NCI-H146 treated with DMSO at 0.1 percent for 48 hours (cell line): ENCODE measurements around the gene CWF19L1.
A peak's percentile ranks its signal among the peaks of the same experiment; 100 is the strongest.

Experiments
- DNase-seq: peaks from one replicate; lab custom pipeline; 2025; ENCODE audit not compliant: unreplicated experiment; lab: John Stamatoyannopoulos, UW

Gene CWF19L1

DNA sequence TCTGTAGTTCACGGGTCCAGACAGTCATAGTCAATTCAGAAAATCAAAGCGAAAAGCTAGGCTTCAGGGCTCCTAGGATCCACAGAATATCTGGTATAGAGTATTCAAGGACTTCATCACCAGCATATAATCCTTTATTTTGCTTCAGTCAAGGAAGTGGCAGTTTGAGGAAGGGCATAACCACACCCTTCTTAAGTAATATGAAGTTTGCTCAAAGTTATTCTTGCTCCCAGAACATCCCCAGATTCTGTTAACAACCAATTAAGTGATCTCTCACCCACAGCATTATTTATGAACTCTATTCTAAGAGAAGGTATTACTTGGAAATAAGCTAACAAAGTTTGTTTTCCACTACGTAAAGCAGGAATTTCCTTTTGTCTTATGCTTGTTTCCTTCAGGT, 13.2 kb downstream of the CWF19L1 start:
- no peak for DNase-seq

DNA sequence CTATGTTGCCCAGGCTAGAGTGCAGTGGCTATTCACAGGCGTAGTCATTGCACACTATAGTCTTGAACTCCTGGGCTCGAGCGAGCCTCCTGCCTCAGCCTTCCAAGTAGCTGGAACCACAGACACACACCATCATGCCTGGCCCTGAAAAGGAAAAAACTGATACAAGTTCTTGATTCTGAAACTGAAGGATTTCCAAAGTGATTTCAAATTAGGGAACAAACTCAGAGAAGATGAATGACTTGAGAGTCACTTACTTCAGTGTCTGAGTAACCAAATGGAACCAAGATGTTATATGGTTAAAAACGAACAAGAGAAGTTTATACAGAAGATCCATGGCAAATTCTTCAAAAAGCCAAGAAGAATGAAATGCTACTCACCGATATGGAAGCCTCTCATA, 14.4 kb downstream of the CWF19L1 start:
- DNase-seq = no peak

DNA sequence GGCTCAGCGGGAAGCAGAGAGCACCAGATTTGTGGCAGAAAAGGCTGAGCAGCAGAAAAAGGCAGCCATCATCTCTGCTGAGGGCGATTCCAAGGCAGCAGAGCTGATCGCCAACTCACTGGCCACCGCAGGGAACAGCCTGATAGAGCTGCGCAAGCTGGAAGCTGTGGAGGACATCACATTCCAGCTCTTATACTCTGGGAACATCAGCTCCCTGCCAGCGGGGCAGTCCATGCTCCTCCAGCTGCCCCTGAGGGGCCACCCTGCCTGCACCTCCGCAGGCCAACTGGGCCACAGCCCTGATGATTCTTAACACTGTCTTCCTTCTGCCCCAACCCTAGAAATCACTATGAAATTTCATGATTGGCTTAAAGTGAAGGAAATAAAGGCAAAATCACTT, 18.6 kb downstream of the CWF19L1 start:
- no peak for DNase-seq

DNA sequence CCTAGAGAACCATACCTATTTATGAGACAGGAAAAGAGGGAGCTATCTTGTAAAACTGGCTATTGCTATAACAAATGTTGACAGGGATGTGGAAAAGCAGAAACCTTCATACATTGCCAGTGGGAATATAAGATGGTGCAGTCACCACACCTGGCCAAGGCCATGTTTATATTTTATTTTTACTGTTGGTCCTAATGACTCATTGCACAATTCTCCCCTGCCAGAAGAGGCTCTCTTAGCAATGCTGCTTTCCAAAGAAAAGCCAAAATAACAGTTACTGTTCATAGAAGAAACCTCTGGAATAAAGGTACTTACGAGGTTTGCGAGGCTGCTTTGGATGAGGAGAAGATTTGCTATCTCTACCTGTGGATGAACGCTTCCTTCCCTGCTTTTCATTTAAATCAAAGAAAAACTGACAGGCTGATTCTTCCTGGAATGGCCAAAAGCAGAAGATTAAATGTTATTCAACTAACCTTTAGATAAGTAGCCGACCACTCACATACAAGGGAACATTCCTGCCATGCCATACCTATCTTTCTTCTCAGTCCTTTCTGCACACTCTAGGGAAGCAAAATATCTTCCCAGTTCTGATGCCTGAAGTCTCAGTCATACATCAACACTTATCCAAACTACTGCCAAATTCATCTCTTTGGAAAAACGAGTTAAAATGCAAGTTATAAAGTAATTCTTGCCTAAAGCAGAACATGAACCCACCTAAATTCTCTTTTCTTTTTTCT, 21.8 kb downstream of the CWF19L1 start:
- DNase-seq = no peak

DNA sequence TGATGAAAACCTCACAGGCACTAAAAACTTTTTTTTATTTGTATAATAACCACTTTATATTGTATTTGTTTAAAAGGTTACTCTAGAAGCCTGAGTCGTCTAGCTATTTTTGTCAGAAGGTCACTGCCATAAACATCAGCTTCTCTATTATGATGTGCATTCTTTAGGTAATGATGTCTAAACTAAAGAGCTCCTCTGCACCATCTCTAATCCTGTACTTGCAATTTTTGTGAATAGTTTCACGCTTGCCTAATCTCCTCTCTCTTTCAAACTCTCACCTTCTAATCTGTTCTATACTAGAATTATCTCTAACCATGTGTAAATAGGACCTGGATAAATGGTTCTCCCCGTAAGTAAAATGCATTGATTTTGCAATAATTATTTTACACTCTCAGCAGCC, 27.6 kb downstream of the CWF19L1 start:
- no peak for DNase-seq

DNA sequence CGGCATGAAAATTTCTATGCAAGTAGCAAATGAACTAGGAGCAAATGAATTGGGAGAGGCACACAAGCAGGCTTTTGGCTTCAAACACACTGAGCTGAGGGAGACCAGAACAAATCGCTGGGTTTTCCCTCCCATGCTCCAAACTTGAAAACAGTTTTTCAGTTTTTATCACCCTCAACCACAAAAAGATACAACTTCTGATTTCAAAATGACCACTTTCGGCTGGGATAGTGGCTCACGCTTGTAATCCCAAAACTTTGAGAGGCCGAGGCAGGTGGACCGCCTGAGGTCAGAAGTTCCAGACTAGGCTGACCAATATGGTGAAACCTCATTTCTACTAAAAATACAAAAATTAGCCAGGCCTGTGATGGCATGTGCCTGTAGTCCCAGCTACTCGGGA, 29.0 kb downstream of the CWF19L1 start:
- no peak for DNase-seq

DNA sequence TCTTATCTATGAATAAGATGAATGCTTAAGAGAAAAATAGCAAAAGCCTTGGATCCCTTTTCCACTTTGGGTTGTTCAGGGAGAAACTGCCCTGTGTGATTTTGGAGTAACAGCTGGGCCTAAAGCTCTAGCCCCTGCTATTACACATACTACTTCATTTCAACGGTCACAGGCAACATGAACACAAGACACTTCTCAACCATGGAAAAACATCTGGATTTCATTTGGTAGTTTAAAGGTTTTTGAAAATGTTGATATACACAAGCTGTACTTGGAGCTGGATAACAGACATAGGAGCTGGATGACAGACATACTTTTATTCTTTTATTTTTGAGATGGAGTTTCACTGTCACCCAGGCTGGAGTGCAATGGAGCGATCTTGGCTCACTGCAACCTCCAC, 35.3 kb downstream of the CWF19L1 start:
- DNase-seq = no peak

DNA sequence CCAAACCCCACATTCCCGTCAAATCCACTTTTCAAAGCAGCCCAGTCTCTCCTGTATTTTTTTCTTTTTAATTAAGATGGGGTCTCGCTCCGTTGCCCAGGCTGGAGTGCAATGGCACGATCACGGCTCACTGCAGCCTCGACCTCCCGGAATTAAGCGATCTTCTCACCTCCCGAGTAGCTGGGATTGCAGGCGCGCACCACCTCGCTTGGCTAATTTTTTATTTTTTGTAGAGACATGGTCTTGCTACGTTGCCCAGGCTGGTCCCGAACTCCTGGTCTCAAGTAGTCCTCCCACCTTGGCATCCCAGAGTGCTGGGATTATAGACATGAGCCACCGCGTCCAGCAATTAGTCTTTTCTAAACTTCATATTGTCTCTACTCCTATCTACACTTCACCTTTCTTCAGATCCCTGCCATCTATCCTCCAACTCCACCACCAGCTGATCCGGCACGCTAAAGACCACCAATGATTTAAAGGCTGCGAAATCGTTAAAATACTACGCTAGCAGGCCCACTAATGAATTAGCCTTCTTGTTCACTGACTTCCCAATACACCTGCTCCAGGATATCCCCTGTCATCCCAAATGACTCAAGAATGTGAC, 37.5 kb downstream of the CWF19L1 start:
- no peak for DNase-seq

DNA sequence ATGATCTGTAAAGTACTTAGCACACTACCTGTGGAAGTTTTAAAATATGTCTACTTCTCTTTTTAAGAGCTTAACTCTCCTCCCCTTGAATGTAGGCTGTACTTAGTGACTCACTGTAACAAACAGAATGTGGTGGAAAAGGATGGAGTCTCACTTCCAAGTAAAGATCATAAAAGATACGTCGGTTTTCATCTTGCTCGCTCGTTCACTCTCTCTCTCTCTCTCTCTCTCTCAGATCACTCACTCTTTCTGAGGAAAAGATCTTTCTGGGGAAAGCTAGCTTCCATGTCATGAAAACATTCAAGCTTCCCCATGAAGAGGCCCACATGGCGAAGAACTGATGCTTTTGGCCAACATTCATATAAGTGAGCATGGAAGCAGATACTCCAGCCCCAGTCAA, 43.6 kb downstream of the CWF19L1 start:
- DNase-seq = no peak

DNA sequence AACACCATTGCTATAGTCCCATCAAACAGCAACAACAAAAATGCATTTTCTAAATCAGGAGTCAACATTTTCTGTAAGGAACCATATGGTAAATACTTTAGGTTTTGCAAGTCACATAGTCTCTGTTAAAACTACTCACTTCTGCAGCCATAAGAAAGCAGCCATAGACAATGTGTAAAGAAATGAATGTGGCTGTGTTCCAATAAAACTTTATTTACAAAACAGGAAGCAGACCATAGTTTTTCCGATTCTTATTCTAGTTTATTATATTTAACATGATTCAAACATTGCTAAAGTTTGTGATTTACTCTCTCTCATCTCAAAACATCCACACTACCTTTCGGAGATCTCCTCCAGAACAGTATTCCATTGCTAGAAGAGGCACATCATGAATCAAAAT, 44.9 kb downstream of the CWF19L1 start:
- no peak for DNase-seq

DNA sequence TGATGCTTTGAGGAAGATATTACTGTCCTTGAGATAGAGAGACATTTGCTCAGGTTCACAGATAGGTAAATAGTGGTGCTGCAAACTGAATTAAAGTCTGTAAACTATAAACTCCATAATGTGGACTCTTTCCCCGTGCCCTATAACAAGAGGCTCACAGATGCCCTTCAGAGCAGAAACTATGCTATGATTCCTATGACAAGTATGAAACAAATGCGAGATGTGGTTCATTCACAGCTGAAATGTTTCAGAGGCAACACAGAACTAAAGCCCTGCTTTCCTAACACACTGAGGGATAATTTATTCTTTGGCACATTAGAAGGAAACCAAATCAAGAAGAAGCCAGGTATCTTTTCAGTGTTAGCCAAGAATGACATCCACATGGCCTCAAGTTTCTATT, 51.4 kb downstream of the CWF19L1 start:
- no peak for DNase-seq

DNA sequence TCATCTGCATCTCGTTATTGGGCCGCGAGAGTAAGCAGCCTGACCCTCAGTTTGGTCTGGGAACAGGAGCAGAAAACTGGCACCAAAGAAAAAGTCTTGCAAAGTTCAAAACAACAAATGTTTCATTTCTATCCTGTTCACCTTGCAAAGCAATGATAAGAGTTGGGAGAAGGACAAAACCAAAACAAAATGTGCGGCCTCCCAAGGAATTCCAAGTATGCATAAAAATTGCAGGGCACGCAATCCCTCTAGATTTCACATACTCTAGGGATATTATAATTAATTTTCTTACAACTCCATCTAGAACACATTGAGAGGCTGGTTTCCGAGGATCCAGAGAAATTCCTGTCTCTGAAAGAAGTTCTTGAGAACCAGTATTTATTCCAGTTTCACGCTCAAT, 58.1 kb downstream of the CWF19L1 start:
- no peak for DNase-seq

DNA sequence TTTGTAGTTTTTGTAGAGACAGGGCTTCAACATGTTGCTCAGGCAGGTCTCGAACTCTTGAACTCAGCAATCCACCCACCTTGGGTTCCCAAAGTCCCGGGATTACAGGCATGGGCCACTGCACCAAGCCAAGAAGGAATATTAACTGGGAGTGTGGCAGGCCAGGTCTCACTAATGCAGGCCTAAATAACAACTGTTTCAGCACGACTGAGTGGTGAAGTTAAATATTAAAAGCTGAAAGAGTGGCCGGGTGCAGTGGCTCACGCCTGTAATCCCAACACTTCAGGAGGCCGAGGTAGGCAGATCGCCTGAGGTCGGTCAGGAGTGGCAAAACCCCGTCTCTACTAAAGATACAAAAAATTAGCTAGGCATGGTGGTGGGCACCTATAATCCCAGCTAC, 59.2 kb downstream of the CWF19L1 start:
- no peak for DNase-seq

DNA sequence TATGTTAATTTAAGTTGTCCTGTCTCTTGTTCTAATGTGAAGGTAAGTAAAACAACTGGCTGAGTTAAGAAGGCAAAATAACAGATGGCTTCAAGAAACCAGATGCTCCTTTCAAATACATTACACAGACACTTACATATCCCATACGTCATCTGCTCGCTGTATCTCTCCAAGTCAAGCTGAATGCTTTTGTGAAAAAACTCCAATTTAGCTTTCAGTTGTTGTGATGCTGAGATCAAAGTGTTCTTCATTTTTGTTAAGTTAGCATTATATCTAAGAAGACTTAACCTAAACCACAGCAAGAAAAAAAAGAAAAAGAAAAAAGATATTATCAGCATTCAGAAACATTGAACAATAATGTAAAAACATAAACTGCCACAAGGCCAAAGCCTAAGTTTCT, 63.1 kb downstream of the CWF19L1 start:
- DNase-seq = no peak

DNA sequence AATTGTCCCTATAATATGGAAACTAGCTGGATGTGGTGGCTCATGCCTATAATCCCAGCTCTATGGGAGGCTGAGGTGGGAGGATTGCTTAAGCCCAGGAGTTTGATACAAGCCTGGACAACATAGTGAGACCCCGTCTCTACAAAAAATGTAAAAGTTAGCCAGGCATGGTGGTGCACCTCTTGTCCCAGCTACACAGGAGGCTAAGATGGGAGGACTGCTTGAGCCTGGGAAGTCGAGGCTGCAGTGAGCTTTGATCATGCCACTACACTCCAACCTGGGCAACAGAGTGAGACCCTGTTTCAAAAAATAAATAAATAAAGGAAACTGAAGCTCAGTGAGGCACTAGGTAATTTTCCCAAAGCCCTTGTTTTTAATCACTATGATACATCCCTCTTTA, 65.9 kb downstream of the CWF19L1 start:
- DNase-seq = no peak

DNA sequence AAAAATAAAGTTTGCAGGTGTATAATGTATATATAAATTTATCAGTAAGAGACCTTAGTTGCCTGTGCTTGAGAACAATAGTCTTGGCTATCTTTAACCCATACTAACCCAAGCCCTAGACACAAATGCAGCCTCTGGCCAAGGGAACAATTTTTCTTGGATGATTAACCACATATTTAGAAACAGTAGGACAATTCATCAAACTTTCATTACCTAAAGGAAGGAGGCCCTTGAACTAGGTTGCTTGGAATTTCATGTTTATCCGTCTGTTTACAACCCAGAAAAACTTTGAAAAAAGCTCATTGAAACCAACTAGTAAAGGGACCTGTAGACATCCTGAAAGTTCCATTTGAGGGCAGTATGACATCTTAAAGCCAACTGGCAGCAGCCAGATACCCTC, 72.7 kb downstream of the CWF19L1 start:
- no peak for DNase-seq

DNA sequence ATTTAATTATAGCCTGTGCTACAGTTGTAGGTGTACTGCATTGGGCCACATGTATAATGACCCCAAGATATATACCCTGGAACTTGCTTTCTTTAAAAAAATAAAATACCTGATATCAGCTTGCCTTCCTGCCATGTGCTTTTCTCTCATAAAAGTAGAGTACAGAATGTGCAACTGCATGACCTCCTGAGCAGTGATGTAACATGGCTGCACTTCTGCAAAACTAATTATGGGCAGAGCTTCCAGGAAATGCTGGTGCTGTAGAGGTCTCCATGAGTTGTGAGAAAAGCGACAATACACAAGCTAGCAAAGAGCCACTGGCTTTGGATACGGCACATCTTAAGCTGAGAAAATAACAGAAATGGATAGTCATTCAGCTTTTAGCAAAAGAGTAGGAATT, 75.1 kb downstream of the CWF19L1 start:
- DNase-seq = no peak

DNA sequence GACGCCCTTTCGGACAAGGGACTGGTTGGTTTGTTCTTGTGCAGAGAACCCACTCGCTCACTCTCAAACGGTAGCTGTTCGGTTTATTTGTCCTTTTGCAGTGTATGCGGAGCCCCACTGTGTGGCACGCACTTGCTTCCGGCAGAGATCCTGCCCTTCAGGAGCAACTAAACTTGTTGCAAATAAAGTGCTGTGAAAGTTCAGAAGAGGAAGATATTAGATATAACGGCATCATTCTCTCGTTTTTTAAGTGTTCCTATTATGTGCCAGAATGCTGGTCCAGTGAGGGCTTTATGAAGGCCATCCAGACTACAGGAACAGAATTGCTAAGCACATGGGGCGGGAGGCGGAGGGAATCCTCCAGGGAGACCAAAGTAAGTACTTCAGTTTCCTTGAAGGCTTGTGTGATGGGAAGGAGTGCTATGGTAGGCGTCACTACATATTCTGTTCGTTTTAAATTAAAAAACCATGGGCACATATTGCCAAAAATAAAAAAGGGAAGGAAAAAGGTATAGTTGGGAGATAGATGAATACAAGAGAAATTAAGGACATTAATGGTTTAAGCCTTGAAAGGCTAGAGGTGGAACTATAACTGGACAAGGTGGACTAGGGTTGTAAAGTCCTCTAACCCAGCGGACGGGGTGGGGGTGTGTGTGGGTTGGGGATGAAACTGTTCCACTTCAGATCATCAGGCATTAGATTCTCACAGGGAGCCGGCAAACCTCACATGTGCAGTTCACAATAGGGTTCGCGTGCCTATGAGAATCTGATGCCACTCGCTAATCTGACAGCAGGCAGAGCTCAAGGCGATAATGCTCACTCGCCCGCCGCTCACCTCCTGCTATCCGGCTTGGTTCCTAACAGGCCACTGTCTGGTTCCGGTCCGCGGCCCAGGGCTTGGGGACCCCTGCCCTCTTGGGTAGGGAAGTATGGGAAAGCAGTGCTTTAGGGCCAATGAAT, 80.9 kb downstream of the CWF19L1 start:
- no peak for DNase-seq

DNA sequence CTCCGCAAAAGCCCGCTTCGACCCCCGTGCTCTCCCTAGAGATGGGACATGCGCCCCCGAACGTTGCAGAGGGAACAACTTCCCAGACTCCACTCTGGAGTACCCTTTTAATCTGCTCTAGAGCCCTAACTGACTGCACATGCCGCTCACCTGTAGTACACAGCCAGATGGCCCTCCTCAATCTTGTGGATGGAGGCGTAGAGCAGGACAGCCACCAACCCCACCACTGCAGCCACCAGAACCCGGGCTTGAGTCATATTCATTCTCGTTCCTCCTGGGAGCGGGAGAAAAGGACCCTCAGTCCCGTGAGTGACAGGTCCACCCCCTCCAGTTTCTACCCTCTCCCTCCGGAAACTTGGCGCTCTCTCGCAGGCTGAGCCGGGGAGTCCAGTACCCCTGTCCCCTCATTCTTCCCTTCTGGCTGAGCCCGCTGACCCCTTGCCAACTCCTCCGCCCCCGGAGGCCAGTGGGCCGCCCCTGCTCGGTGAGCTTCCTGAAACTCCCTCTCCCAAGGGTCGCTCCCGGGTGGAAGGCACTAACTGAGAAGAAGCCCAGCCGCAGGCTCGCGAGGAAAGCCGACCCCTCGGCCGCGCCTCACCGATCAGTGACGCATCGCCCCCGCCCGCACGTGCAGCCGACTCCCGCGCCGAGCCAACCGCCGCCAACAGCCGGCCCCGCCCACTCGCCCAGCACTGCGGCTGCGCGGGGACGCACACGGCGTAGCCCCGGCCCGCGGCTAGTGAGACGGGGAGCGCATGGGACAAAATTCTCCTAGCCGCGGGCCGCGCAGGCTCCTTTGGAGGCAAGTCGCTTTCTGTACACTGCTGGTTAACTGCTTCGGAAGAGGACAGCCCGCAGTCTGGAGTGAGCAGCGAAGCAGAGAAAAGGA, 81.8 kb downstream of the CWF19L1 start, which contains the start of gene ERLIN1:
ERLIN1 (minus strand) TSS at position 666 of the 889 bp plus-strand sequence; CDS start at position 263, 403 bp downstream.
- peak; percentile 87 for DNase-seq

DNA sequence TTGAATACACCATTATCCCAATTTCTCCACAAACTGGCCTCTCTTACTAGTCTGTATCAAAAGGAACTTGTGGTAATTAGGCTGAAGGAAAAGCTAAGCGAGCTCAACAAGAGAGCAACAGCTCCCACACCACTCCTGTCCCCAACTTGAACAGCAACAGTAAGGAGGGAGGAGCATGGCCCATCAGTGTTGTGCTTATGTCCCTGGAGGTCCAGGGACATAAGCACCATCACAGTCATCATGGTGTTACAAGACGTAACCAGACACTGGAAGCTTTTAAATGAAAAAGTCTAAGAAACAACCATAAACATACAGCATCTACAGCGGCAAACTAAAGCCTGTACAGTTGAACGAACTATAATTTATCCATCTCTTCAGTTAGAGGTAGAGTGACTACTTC, 82.6 kb downstream of the CWF19L1 start:
- no peak for DNase-seq

DNA sequence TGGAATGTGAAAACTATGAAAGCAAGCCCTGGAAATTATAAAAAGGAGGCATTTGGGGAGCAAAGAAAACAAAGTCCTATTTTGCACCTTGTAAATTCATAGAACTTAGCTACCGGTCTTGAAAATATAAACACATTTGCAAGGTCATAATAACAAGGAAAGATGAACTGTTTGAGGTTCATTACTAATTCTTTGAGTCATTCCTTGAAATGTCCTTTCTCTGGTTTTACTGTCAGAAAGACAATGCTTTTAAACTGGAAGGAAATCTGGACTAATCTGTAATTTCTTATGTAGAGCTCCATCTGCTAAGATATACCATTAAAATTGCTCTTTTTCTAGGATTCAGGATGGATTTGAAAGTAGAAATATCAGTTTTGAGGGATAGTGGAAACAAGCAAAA, 83.0 kb downstream of the CWF19L1 start:
- no peak for DNase-seq
